ENCODE measurements around the gene NTF4. TPM values are rescaled to one million over a fixed set of nuclear protein-coding genes. Genes with fewer than 3 reads are reported as not detected.

The NTF4 gene
- total and polyA plus RNA-seq, 2 of the 8 experiments (the other 6 are each of a cell fraction or from before 2014, with no cell fraction given): 3.1 to 6.5 TPM

- Histone ChIP-seq H3K9me3 (ENCODE audit: insufficient read depth in 2 of 2, low read depth in 1 of 2, low read length in 1 of 2) (no peaks in the 10 kb centered on the region), H3K27ac (ENCODE audit: low read depth, low read length) (peak overlapping the region; percentile 94; the same call in 1 of the 2 replicates)
- no peak for TF ChIP-seq CBX5 (IDR thresholded peaks at IDR 0.05; ENCODE audit: low read depth, low read length)
- no peak for TF ChIP-seq RXRA (IDR thresholded peaks at IDR 0.05; ENCODE audit: insufficient read depth, low read depth, low read length)
- TF ChIP-seq RFX5 (IDR thresholded peaks at IDR 0.05; ENCODE audit: borderline replicate concordance, low read depth, low read length): no peak
- TF ChIP-seq NANOG (IDR thresholded peaks at IDR 0.05; ENCODE audit: insufficient read depth, low read depth, low read length, poor library complexity, severe bottlenecking): no peak
- TF ChIP-seq JUN (IDR thresholded peaks at IDR 0.05; ENCODE audit: low read depth, low read length): no peak
- no peak for TF ChIP-seq HDAC2 (IDR thresholded peaks at IDR 0.05; ENCODE audit: borderline replicate concordance in 1 of 2, low read depth in 2 of 2, low read length in 2 of 2)
- no peak for TF ChIP-seq POLR2AphosphoS5 (IDR thresholded peaks at IDR 0.05; ENCODE audit: low read depth, low read length)
- no peak for TF ChIP-seq CHD1 (IDR thresholded peaks at IDR 0.05; ENCODE audit: low read depth, low read length)
- TF ChIP-seq FOSL1 (IDR thresholded peaks at IDR 0.05; ENCODE audit: insufficient read depth, low read depth, low read length): no peak
- no peak for TF ChIP-seq SIN3A (conservative IDR thresholded peaks at IDR 0.05 in 1 of 2, IDR thresholded peaks at IDR 0.05 in 1 of 2; ENCODE audit: low read depth in 1 of 2, low read length in 2 of 2)
- TF ChIP-seq SRF (IDR thresholded peaks at IDR 0.05; ENCODE audit: low read depth, low read length): no peak
- no peak for TF ChIP-seq KDM5A (IDR thresholded peaks at IDR 0.05; ENCODE audit: low read length)
- no peak for TF ChIP-seq GTF2F1 (IDR thresholded peaks at IDR 0.05; ENCODE audit: borderline replicate concordance, low read depth, low read length)
Measured at GRCh38 chr19:49086296-49086695, 21.7 kb upstream of the NTF4 start.

More at GRCh38 chr19:49086296-49086695, 21.7 kb upstream of the NTF4 start:
- 83% methylated on average over 11 of the region's 11 CpGs; no CpG with 5 or more reads in 1 of the 2 experiments for WGBS, 2 experiments (ENCODE audit: extremely low coverage in 1 of 2, insufficient coverage in 1 of 2, insufficient read length in 1 of 2, insufficient replicate concordance in 2 of 2, low coverage in 1 of 2, low lambda C conversion rate in 2 of 2, missing lambda C conversion rate in 1 of 2)
- Histone ChIP-seq H4K20me1 (replicated peaks in 1 of 2; ENCODE audit: control insufficient read depth in 1 of 2, insufficient read depth in 2 of 2, low read length in 2 of 2) (peaks cover 25 to 28% of the 10 kb centered on the region in 2 experiments), H3K9ac (replicated peaks in 1 of 4; ENCODE audit: extremely low read depth in 1 of 4, low read depth in 3 of 4, low read length in 3 of 4) (peak overlapping the region; percentile 73 to 98 (median 96)), H3K4me3 (ENCODE audit: extremely low read depth in 1 of 4, insufficient read depth in 2 of 4, low read depth in 3 of 4, low read length in 4 of 4) (peak overlapping the region; percentile 84 to 97 (median 90)), H3K14ac (ENCODE audit: insufficient read length) (no peak overlapping the region), H2BK12ac (ENCODE audit: low read depth, low read length) (no peak overlapping the region), H3K18ac (ENCODE audit: extremely low read depth, low read length) (no peak overlapping the region), H3K79me1 (ENCODE audit: low read depth, low read length) (peaks cover 12% of the 10 kb centered on the region), H2BK5ac (ENCODE audit: low read depth, low read length) (no peak overlapping the region), H3K4me1 (replicated peaks in 1 of 4; ENCODE audit: control insufficient read depth in 3 of 4, insufficient read depth in 4 of 4, low read length in 3 of 4) (peaks cover 4 to 6% (median 5%) of the 10 kb centered on the region in 4 experiments), H3K4me2 (ENCODE audit: insufficient read depth in 1 of 2, low read depth in 2 of 2, low read length in 2 of 2) (peak overlapping the region; percentile 82 to 88), H3K79me2 (ENCODE audit: control insufficient read depth in 1 of 2, insufficient read depth in 2 of 2, low read length in 2 of 2) (peaks cover 34 to 50% of the 10 kb centered on the region in 2 experiments), H4K8ac (ENCODE audit: extremely low read depth, insufficient read depth, low read length) (no peak overlapping the region), H3K36me3 (ENCODE audit: control insufficient read depth in 2 of 4, insufficient read depth in 4 of 4, low read length in 3 of 4) (peaks cover 16 to 45% (median 23%) of the 10 kb centered on the region in 4 experiments), H2BK15ac (ENCODE audit: low read length) (no peak overlapping the region), H4K91ac (replicated peaks; ENCODE audit: insufficient read length, low read length) (no peak overlapping the region), H2AK5ac (ENCODE audit: low read depth, low read length) (no peak overlapping the region), H3K27me3 (replicated peaks in 1 of 4; ENCODE audit: control insufficient read depth in 3 of 4, extremely low read depth in 1 of 4, insufficient read depth in 3 of 4, low read length in 3 of 4) (peaks cover 0 to 3% (median 0%) of the 10 kb centered on the region in 4 experiments; a peak in 1 of 7 replicates), H3K56ac (replicated peaks; ENCODE audit: insufficient read length, low read depth, low read length) (no peak overlapping the region), H2BK20ac (ENCODE audit: low read length) (no peak overlapping the region), H4K5ac (ENCODE audit: insufficient read length, low read depth, low read length) (no peak overlapping the region), H3K4ac (replicated peaks; ENCODE audit: insufficient read length, low read depth, low read length) (no peak overlapping the region), H3K23me2 (ENCODE audit: low read depth, low read length) (peaks cover 14% of the 10 kb centered on the region; the same call in 1 of the 2 replicates), H2BK120ac (replicated peaks; ENCODE audit: low read depth, low read length) (no peak overlapping the region), H2AFZ (ENCODE audit: low read length) (no peak overlapping the region), H3K23ac (ENCODE audit: insufficient read length) (no peak overlapping the region)
- DNase-seq (ENCODE audit: low read depth in 1 of 2, low spot score in 2 of 2): no peak
- no peak for FAIRE-seq
- CTCF ChIA-PET (ENCODE audit: partially characterized antibody): interaction anchor here (0.9 to 2.7 kb wide), 5 partner anchors 11 to 22 kb away, joined by 3 to 12 read pairs (median 3); no protein-coding TSS in a partner anchor
- POLR2A ChIA-PET (ENCODE audit: partially characterized antibody): interaction anchor here (0.9 to 2.9 kb wide), 9 partner anchors 9 to 63 kb away, joined by 3 to 21 read pairs (median 7); no protein-coding TSS in a partner anchor

All from H1 (cell line).